HepG2 (cell line): ENCODE results near the gene DCAKD. TPM values are rescaled to one million over a fixed set of nuclear protein-coding genes. Genes with fewer than 3 reads are reported as not detected.

Experiments used
- AKAP8 ChIP-seq: sonication (generic); formaldehyde crosslinking; IDR thresholded peaks from 2 replicates; pipeline ENCODE4 v1.5.1; 2020; ENCODE audit warnings: mild to moderate bottlenecking, missing genetic modification reagents
- ASH2L ChIP-seq: fragments of 300-600, 200-600 bp; sonication (generic); IDR thresholded peaks from 2 replicates; pipeline ENCODE4 v1.7.0; 2017; ENCODE audit warnings: low read depth, mild to moderate bottlenecking, moderate library complexity, mixed read lengths, low read length; ENCODE audit not compliant: insufficient read length
- BORCS8-MEF2B ChIP-seq: sonication (generic); formaldehyde crosslinking; IDR thresholded peaks from 2 replicates; pipeline ENCODE4 v1.8.0; 2022; ENCODE audit warnings: mild to moderate bottlenecking, missing genetic modification reagents
- CBX1 ChIP-seq: IDR thresholded peaks from one replicate; pipeline ENCODE4 v1.6.1; 2016; ENCODE audit warnings: antibody characterized with exemption, low read depth
- CERS6 ChIP-seq: sonication (generic); formaldehyde crosslinking; IDR thresholded peaks from 2 replicates; pipeline ENCODE4 v1.5.0; 2020; ENCODE audit warnings: missing genetic modification reagents
- ETV6 ChIP-seq: sonication (generic); formaldehyde crosslinking; conservative IDR thresholded peaks from 2 replicates; pipeline ENCODE4 v1.4.0; 2020; ENCODE audit warnings: missing genetic modification reagents
- HMG20B ChIP-seq: conservative IDR thresholded peaks from 2 replicates; pipeline ENCODE4 v1.6.1; 2016; ENCODE audit warnings: missing genetic modification reagents, missing compliant biosample characterization
- IRX3 ChIP-seq: sonication (generic); formaldehyde crosslinking; IDR thresholded peaks from 2 replicates; pipeline ENCODE4 v1.8.1; 2023; ENCODE audit warnings: mild to moderate bottlenecking, low read depth, missing genetic modification reagents, borderline replicate concordance
- JUN ChIP-seq: sonication (generic); formaldehyde crosslinking; IDR thresholded peaks from 2 replicates; pipeline ENCODE4 v1.4.0; 2020; ENCODE audit warnings: mild to moderate bottlenecking, missing genetic modification reagents
- PAF1 ChIP-seq: IDR thresholded peaks from 2 replicates; pipeline ENCODE4 v1.6.1; 2016; ENCODE audit warnings: missing genetic modification reagents, missing compliant biosample characterization
- PHF20 ChIP-seq: sonication (generic); formaldehyde crosslinking; IDR thresholded peaks from 2 replicates; pipeline ENCODE4 v1.5.0; 2020; ENCODE audit warnings: mild to moderate bottlenecking, missing genetic modification reagents
- RBM39 ChIP-seq: fragments of 200-400 bp; formaldehyde crosslinking; IDR thresholded peaks from one replicate; pipeline ENCODE4 v1.6.1; 2018; ENCODE audit warnings: antibody characterized with exemption, mild to moderate bottlenecking, low read depth, low read length; ENCODE audit not compliant: poor library complexity, severe bottlenecking
- SETDB1 ChIP-seq: sonication (generic); formaldehyde crosslinking; IDR thresholded peaks from 2 replicates; pipeline ENCODE4 v1.5.1; 2020; ENCODE audit warnings: missing genetic modification reagents, mild to moderate bottlenecking, borderline replicate concordance
- XBP1 ChIP-seq: sonication (generic); formaldehyde crosslinking; IDR thresholded peaks from 2 replicates; pipeline ENCODE4 v1.5.0; 2020; ENCODE audit warnings: missing genetic modification reagents
- ZBTB21 ChIP-seq: sonication (generic); formaldehyde crosslinking; IDR thresholded peaks from 2 replicates; pipeline ENCODE4 v1.4.0; 2020; ENCODE audit warnings: missing genetic modification reagents
- ZBTB7B ChIP-seq: sonication (generic); formaldehyde crosslinking; IDR thresholded peaks from 2 replicates; pipeline ENCODE4 v1.4.0; 2020; ENCODE audit warnings: missing genetic modification reagents
- ZMYM4 ChIP-seq: sonication (generic); formaldehyde crosslinking; IDR thresholded peaks from 2 replicates; pipeline ENCODE4 v1.8.1; 2023; ENCODE audit warnings: mild to moderate bottlenecking, missing genetic modification reagents
- ZNF441 ChIP-seq: sonication (generic); formaldehyde crosslinking; IDR thresholded peaks from 2 replicates; pipeline ENCODE4 v1.7.0; 2021; ENCODE audit warnings: missing genetic modification reagents, borderline replicate concordance
- ZNF484 ChIP-seq: sonication (generic); formaldehyde crosslinking; IDR thresholded peaks from 2 replicates; pipeline ENCODE4 v1.5.1; 2020; ENCODE audit warnings: mild to moderate bottlenecking, low read depth, missing genetic modification reagents, borderline replicate concordance
- ZNF605 ChIP-seq: sonication (generic); formaldehyde crosslinking; IDR thresholded peaks from 2 replicates; pipeline ENCODE4 v1.8.0; 2022; ENCODE audit warnings: mild to moderate bottlenecking, missing genetic modification reagents
- ZNF772 ChIP-seq: sonication (generic); formaldehyde crosslinking; IDR thresholded peaks from 2 replicates; pipeline ENCODE4 v1.5.0; 2020; ENCODE audit warnings: mild to moderate bottlenecking, missing genetic modification reagents
- ZNF776 ChIP-seq: sonication (generic); formaldehyde crosslinking; IDR thresholded peaks from 2 replicates; pipeline ENCODE4 v1.4.0; 2020; ENCODE audit warnings: mild to moderate bottlenecking, missing genetic modification reagents
- ZSCAN21 ChIP-seq: sonication (generic); formaldehyde crosslinking; IDR thresholded peaks from 2 replicates; pipeline ENCODE4 v1.8.0; 2022; ENCODE audit warnings: mild to moderate bottlenecking, missing genetic modification reagents, moderate library complexity, borderline replicate concordance
- ZSCAN29 ChIP-seq: sonication (generic); formaldehyde crosslinking; conservative IDR thresholded peaks from 2 replicates; pipeline ENCODE4 v1.4.0; 2020; ENCODE audit warnings: mild to moderate bottlenecking, missing genetic modification reagents
- polyA plus RNA-seq, 8 experiments: library from polyadenylated mRNA; depleted of rRNA in 3 of 8; stranded (reverse) in 7 of 8; unstranded in 1 of 8; fragments of >200 nt; fragmentation: Illumina TruSeq in 4 of 8; extraction: Trizol in 4 of 8; gene quantifications; 2 replicates each; pipeline versions ENCODE4 v1.2.1 to v1.2.3, GENCODE V29; 2011 to 2016; ENCODE audit warnings: low read depth in 4 of 8, missing spikeins in 1 of 8, mixed read lengths in 1 of 8; ENCODE audit not compliant: insufficient read depth in 1 of 8
- total RNA-seq, 5 experiments: library from RNA; depleted of rRNA; stranded (reverse); fragments of >200 nt; fragmentation: Illumina TruSeq; extraction: Trizol; gene quantifications; 2 replicates each; pipeline ENCODE4 v1.2.3, GENCODE V29; 2016; ENCODE audit warnings: low read depth in 1 of 5
- TF ChIP-seq, protein P1 (sequence below): sonication (generic); formaldehyde crosslinking; conservative IDR thresholded peaks from 2 replicates; pipeline ENCODE4 v1.8.0; 2022; ENCODE audit warnings: missing genetic modification reagents
- TF ChIP-seq, protein P2 (sequence below): sonication (generic); formaldehyde crosslinking; conservative IDR thresholded peaks from 2 replicates; pipeline ENCODE4 v1.8.0; 2022; ENCODE audit warnings: low read depth, missing genetic modification reagents

DCAKD gene
- total and polyA plus RNA-seq, 2 of the 13 experiments (the other 11 are each of a cell fraction or from before 2014, with no cell fraction given): 25.9 to 29.2 TPM

DNA sequence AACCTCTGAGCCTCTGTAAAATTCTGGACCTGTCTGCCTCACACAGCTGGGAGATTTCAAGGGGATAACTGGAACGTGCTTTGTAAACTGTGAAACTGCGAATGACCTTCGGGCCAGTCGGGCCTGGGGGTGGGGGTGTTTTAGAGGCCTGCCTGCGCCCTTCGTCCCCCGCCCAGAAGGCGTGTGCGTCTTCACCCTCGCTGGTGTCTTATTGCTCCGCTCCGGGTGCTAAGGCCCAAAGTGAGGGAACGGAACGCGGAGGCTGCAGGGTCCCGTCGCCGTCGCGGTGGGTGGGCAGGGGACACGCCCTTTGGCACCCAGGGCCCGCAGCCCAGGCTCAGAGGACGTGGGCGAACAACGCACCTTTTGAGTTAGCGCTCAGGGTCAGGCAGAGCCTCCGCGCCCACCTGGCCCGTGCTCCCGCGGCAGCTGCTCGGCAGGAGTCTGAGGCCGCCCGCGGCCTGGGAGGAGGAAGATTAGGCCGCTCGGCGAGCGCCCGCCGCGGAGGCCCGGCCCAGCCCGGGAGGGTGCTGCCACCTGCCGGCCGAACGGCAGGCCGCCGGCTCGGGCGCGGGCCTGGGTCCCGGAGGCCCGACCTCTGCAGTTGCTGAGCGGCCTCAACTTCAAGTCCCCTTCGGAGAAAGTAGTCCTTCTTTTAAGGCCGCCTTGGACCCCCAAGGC is 29.7 kb downstream of the DCAKD start (continued):
- TF ChIP-seq ZSCAN21 (CRISPR knock-in tag) (peak; percentile 96), SETDB1 (CRISPR knock-in tag) (no peak), ZNF776 (peak; percentile 89), ASH2L (peak; percentile 65), ZBTB7B (CRISPR knock-in tag) (peak; percentile 79; the same call in 1 of the 2 replicates), CERS6 (CRISPR knock-in tag) (no peak), ZNF772 (CRISPR knock-in tag) (peak; percentile 87), ZNF441 (CRISPR knock-in tag) (no peak), AKAP8 (CRISPR knock-in tag) (peak; percentile 98), ETV6 (peak; percentile 34; the same call in 1 of the 2 replicates), CBX1 (peak; percentile 38), HMG20B (CRISPR knock-in tag) (0 out of 2 replicates have a peak, but pooled peaks have one; percentile 27), ZBTB21 (CRISPR knock-in tag) (no peak), BORCS8-MEF2B (CRISPR knock-in tag) (peak; percentile 85), IRX3 (CRISPR knock-in tag) (no peak), JUN (peak; percentile 56; the same call in 1 of the 2 replicates), PAF1 (CRISPR knock-in tag) (0 out of 2 replicates have a peak, but pooled peaks have one; percentile 51), PHF20 (CRISPR knock-in tag) (peak; percentile 55; the same call in 1 of the 2 replicates), ZSCAN29 (CRISPR knock-in tag) (0 out of 2 replicates have a peak, but pooled peaks have one; percentile 79), XBP1 (no peak), ZNF605 (peak; percentile 96), ZMYM4 (CRISPR knock-in tag) (peak; percentile 75), RBM39 (peak; percentile 68), ZNF484 (CRISPR knock-in tag) (no peak)
- TF ChIP-seq, protein P1, sequence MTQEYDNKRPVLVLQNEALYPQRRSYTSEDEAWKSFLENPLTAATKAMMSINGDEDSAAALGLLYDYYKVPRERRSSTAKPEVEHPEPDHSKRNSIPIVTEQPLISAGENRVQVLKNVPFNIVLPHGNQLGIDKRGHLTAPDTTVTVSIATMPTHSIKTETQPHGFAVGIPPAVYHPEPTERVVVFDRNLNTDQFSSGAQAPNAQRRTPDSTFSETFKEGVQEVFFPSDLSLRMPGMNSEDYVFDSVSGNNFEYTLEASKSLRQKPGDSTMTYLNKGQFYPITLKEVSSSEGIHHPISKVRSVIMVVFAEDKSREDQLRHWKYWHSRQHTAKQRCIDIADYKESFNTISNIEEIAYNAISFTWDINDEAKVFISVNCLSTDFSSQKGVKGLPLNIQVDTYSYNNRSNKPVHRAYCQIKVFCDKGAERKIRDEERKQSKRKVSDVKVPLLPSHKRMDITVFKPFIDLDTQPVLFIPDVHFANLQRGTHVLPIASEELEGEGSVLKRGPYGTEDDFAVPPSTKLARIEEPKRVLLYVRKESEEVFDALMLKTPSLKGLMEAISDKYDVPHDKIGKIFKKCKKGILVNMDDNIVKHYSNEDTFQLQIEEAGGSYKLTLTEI: no peak
- TF ChIP-seq, protein P2, sequence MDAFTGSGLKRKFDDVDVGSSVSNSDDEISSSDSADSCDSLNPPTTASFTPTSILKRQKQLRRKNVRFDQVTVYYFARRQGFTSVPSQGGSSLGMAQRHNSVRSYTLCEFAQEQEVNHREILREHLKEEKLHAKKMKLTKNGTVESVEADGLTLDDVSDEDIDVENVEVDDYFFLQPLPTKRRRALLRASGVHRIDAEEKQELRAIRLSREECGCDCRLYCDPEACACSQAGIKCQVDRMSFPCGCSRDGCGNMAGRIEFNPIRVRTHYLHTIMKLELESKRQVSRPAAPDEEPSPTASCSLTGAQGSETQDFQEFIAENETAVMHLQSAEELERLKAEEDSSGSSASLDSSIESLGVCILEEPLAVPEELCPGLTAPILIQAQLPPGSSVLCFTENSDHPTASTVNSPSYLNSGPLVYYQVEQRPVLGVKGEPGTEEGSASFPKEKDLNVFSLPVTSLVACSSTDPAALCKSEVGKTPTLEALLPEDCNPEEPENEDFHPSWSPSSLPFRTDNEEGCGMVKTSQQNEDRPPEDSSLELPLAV (CRISPR knock-in tag): no peak
